HFF-Myc (cell line): Measurements from ENCODE around the gene CAPZB.

ENCODE experiments used
- DNase-seq: peaks from one replicate; pipeline ENCODE4 v3.0.0-alpha.2; 2011; ENCODE audit warnings: low read depth; ENCODE audit errors: extremely low read depth
- H3K4me3 ChIP-seq: replicated peaks from 2 replicates; pipeline ENCODE4 v1.5.1; 2011; ENCODE audit warnings: low read depth, mild to moderate bottlenecking, control low read depth, low read length
- TF ChIP-seq, protein P1 (sequence below): IDR thresholded peaks from 2 replicates; pipeline ENCODE4 v1.5.1; 2012; ENCODE audit warnings: mild to moderate bottlenecking, low read depth, low read length, control low read depth; ENCODE audit errors: missing control alignments

The CAPZB gene

DNA sequence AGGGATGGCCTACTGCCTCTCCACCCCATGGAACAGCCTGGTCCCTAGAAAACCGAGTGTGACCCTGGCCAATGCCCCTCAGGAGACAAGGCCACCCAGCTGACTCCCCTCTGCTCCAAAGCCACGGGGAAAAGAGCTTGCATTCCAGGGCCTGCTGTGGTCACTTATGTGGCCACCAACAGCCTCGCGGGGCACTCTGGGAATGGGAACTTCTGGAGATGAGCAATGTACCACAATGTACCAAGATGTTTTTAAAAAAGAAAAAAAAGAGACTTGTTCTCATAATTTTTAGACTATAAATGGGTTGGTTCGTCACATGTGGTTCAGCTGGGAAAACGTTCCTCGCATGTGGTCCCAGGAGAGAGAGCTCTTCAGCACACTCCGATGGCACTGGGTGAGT lies 110.4 kb downstream of the CAPZB start:
- no peak overlapping the region for H3K4me3 ChIP-seq
- DNase-seq, result no peak
- TF ChIP-seq, protein P1, sequence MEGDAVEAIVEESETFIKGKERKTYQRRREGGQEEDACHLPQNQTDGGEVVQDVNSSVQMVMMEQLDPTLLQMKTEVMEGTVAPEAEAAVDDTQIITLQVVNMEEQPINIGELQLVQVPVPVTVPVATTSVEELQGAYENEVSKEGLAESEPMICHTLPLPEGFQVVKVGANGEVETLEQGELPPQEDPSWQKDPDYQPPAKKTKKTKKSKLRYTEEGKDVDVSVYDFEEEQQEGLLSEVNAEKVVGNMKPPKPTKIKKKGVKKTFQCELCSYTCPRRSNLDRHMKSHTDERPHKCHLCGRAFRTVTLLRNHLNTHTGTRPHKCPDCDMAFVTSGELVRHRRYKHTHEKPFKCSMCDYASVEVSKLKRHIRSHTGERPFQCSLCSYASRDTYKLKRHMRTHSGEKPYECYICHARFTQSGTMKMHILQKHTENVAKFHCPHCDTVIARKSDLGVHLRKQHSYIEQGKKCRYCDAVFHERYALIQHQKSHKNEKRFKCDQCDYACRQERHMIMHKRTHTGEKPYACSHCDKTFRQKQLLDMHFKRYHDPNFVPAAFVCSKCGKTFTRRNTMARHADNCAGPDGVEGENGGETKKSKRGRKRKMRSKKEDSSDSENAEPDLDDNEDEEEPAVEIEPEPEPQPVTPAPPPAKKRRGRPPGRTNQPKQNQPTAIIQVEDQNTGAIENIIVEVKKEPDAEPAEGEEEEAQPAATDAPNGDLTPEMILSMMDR, result no peak

DNA sequence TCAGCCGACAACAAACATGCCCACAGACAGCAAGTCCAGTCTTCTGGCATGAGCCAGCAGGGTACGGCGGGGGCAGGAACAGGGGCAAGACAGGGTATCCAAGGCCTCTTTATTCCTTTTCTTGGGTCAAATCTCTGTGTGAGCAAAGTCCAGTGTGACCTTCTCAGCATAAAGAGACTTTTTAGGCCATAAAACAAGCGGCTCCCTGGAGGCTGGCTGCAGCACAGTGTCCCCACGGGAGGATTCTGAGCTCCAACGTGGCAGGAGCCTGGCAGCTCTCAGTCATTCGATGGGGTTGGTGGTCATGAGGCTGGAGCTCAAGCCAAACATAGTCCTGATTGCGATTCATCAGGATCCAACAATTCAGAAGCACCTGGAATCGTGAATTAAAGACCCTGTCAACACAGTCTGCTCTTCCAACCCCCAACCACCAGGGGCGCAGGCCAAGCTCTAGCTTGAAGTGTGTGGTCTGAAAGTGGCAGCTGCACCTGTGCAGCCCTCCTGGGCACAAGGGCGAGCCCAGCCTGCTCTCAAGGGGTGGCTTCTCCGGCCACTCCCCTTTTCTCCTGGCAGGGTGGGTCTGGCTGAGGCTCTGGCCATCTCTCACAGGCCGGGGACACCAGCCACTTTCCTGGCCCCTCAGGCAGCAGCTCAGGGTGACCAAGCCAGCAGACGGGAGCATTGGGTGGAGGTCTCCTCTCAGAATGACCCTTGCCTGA lies 111.1 kb downstream of the CAPZB start:
- TF ChIP-seq, protein P1, result peak; percentile 34
- no peak for DNase-seq
- no peak overlapping the region for H3K4me3 ChIP-seq

DNA sequence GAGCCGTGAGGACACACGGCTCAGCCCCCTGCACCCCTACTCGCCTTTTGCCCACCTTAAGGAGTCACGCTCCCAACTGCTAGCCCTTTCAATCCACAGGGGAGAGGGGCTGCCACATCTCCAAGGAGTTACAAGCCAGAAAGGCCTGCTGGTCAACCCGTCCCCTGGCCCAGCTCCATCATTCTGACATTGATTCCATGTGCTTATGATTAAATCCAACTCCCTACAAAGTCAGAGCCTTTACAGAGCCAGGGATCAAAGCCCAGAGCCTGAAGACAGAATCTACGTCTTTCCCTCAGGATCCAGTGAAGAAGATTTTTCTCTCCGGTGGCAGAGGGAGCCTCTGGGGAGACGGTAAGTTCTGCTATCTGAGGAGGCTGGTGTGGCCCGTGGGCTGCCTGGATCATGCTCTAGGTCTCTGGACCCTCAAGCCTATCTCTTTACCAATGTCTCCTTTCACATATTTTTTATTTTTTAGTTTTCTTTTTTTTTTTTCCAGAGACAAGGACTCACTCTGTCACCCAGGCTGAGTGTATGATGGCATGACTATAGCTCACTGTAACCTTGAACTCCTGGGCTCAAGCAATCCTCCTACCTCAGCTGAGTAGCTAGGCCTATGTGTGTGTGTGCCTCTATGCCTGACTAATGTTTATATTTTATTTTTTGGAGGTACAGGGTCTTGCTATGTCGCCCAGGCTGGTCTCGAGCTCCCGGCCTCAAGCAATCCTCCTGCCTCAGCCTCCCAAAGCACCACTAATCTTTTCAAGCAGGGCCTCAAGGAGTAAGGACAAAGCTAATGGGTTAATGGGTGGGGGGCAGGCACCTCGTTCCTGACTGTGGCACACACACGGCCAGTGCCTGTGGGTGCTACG lies 111.9 kb downstream of the CAPZB start:
- H3K4me3 ChIP-seq, result no peak overlapping the region
- TF ChIP-seq, protein P1, result no peak
- no peak for DNase-seq

DNA sequence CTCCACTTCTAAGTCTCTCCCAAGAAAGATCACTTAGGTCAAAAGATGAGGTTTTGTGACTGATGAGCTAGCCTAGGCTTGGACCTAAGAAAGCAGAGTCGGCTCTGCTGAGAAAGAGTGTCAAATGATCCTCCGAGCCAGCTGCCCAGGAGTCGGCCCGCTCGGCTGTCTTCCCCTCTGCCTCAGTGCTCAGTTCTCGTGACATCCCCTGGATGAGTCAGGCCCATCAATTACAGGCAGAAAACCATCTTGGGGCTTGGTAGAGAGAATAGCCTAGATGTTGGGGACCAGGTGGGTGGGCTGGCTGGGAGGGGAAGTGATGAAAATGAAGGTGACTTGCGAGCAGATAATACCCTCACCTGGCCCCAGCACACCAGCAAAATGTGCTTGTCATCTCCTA lies 112.7 kb downstream of the CAPZB start:
- no peak for DNase-seq
- TF ChIP-seq, protein P1, result no peak
- no peak overlapping the region for H3K4me3 ChIP-seq

- TF ChIP-seq, protein P1, result no peak
- no peak for DNase-seq
- H3K4me3 ChIP-seq, result no peak overlapping the region
These were observed 113.2 kb downstream of the CAPZB start for GRCh38 chr1:19372136-19372514.

DNA sequence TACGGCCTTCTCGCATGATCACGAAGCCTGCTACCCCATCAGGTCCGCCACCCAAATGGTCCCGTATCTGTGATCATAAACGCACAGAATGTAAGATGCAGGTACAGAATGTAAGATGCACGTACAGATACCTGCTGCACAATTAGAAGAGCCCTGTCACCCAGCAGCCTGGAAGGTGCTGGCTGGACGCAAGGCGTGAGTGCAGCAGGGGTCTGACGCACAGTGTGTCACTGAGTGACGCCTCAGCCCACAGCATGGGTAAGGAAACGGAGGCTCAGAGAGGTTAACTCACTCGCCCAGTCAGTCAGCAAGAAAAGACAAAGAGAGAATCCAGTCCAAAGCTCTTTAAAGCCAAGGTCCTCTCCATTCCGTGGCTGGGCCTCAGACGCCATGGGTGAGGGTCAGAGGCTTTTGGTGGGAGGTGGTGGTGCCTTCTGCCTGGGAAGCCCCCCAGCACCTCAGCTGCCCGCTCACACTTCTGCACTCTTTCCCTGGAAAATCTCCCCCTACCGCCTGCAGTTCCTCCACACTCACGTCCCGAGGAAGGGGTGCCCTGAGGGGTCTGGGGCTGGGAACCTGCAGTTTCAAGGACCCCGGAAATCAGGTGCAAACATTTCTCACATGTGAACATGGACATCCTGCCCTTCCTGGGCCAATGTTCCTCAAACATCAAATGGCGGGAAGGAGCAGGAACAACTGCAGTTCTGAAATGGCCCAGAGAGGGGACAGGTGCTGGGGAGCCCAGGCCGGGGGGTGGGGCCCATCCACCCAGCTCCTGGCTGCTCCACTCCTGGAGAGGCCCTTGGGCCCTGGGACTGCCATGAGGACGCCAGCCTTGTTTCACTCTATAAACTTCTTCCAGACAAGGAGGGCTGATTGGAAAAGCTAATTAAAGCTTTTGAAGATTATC lies 113.9 kb downstream of the CAPZB start:
- H3K4me3 ChIP-seq, result no peak overlapping the region
- DNase-seq, result no peak
- TF ChIP-seq, protein P1, result no peak
